HL-60 (cell line): ENCODE data around the gene PHRF1.

Source experiments
- SPI1 ChIP-seq: IDR thresholded peaks from 2 replicates; pipeline ENCODE4 v1.6.1; 2012; ENCODE audit warnings: low read depth, mild to moderate bottlenecking, borderline replicate concordance
- TF ChIP-seq, protein P1 (sequence below): IDR thresholded peaks from one replicate; pipeline ENCODE4 v1.5.1; 2011; ENCODE audit warnings: low read length, control low read depth, inconsistent platforms; ENCODE audit not compliant: insufficient read depth

- no peak for TF ChIP-seq SPI1
- TF ChIP-seq, protein P1, sequence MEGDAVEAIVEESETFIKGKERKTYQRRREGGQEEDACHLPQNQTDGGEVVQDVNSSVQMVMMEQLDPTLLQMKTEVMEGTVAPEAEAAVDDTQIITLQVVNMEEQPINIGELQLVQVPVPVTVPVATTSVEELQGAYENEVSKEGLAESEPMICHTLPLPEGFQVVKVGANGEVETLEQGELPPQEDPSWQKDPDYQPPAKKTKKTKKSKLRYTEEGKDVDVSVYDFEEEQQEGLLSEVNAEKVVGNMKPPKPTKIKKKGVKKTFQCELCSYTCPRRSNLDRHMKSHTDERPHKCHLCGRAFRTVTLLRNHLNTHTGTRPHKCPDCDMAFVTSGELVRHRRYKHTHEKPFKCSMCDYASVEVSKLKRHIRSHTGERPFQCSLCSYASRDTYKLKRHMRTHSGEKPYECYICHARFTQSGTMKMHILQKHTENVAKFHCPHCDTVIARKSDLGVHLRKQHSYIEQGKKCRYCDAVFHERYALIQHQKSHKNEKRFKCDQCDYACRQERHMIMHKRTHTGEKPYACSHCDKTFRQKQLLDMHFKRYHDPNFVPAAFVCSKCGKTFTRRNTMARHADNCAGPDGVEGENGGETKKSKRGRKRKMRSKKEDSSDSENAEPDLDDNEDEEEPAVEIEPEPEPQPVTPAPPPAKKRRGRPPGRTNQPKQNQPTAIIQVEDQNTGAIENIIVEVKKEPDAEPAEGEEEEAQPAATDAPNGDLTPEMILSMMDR: no peak
Measured at GRCh38 chr11:535210-535518, 41.1 kb upstream of the PHRF1 start.
